SK-N-SH treated with all-trans-retinoic acid at 6 μM for 48 hours (cell line): Measurements from ENCODE around the gene SVIL.

Experiments used
- ARNTL ChIP-seq: fragments of 450-650 bp; formaldehyde crosslinking; IDR thresholded peaks from 2 replicates; pipeline ENCODE4 v1.5.0; 2020; ENCODE audit warnings: low read depth, mild to moderate bottlenecking, moderate library complexity, borderline replicate concordance
- PATZ1 ChIP-seq: fragments of 250-450 bp; sonication (Bioruptor Pico); IDR thresholded peaks from 2 replicates; pipeline ENCODE4 v1.8.0; 2020; ENCODE audit warnings: mild to moderate bottlenecking, moderate library complexity, borderline replicate concordance
- SNAI2 ChIP-seq: fragments of 250-450 bp; sonication (Bioruptor Pico); IDR thresholded peaks from 2 replicates; pipeline ENCODE4 v1.5.0; 2020; ENCODE audit warnings: mild to moderate bottlenecking, moderate library complexity
- TF ChIP-seq, protein P1 (sequence below): fragments of 250-450 bp; sonication (Bioruptor Pico); IDR thresholded peaks from 2 replicates; pipeline ENCODE4 v1.5.0; 2020; ENCODE audit warnings: mild to moderate bottlenecking, moderate library complexity
- TF ChIP-seq, protein P2 (sequence below): fragments of 250-450 bp; sonication (Bioruptor Pico); IDR thresholded peaks from 2 replicates; pipeline ENCODE4 v1.5.1; 2020; ENCODE audit warnings: low read depth, mild to moderate bottlenecking, moderate library complexity

DNA sequence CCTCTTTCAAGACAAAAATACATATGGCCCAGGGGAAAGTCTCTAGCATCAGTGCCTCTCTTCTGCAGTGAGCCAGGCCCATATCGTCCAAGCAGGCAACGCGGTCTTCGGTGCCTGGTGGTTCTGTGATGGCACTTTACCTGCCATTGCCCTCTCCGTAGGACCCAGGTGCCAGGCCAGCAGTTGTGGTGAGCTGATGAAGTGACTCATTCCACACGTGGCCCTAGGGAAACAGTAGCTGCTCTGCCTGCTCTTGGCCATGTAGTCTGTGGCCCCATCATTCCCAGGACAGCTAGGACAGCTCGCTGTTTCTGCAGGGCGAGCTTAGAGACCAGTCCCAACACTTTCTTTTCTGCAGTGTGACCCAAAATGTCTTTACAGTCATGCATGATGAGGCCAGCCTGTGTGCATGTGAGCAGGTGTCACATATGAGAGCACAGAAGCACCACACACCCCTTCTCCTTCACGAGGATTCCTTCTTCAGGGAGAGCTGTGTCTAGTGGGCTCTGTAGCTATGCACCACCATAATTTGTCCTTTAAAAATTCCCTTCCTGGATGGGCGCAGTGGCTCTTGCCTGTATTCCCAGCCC lies 39.0 kb downstream of the SVIL start:
- TF ChIP-seq PATZ1 (CRISPR knock-in tag), result no peak
- TF ChIP-seq, protein P1, sequence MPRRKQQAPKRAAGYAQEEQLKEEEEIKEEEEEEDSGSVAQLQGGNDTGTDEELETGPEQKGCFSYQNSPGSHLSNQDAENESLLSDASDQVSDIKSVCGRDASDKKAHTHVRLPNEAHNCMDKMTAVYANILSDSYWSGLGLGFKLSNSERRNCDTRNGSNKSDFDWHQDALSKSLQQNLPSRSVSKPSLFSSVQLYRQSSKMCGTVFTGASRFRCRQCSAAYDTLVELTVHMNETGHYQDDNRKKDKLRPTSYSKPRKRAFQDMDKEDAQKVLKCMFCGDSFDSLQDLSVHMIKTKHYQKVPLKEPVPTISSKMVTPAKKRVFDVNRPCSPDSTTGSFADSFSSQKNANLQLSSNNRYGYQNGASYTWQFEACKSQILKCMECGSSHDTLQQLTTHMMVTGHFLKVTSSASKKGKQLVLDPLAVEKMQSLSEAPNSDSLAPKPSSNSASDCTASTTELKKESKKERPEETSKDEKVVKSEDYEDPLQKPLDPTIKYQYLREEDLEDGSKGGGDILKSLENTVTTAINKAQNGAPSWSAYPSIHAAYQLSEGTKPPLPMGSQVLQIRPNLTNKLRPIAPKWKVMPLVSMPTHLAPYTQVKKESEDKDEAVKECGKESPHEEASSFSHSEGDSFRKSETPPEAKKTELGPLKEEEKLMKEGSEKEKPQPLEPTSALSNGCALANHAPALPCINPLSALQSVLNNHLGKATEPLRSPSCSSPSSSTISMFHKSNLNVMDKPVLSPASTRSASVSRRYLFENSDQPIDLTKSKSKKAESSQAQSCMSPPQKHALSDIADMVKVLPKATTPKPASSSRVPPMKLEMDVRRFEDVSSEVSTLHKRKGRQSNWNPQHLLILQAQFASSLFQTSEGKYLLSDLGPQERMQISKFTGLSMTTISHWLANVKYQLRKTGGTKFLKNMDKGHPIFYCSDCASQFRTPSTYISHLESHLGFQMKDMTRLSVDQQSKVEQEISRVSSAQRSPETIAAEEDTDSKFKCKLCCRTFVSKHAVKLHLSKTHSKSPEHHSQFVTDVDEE, result no peak
- TF ChIP-seq, protein P2, sequence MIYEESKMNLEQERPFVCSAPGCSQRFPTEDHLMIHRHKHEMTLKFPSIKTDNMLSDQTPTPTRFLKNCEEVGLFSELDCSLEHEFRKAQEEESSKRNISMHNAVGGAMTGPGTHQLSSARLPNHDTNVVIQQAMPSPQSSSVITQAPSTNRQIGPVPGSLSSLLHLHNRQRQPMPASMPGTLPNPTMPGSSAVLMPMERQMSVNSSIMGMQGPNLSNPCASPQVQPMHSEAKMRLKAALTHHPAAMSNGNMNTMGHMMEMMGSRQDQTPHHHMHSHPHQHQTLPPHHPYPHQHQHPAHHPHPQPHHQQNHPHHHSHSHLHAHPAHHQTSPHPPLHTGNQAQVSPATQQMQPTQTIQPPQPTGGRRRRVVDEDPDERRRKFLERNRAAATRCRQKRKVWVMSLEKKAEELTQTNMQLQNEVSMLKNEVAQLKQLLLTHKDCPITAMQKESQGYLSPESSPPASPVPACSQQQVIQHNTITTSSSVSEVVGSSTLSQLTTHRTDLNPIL, result no peak
- no peak for TF ChIP-seq ARNTL
- no peak for TF ChIP-seq SNAI2 (CRISPR knock-in tag)
